Keratinocyte (primary cell): ENCODE measurements around the gene RBFOX2. TPM values are rescaled to one million over a fixed set of nuclear protein-coding genes. Genes with fewer than 3 reads are reported as not detected.

ENCODE experiments used
- DNase-seq: peaks from one replicate; pipeline ENCODE4 v3.0.0-alpha.2; 2011; ENCODE audit warnings: low read depth, missing footprints, low spot score
- FAIRE-seq: peaks from 2 replicates; lab custom pipeline; 2011; peaks lifted over from hg19 to GRCh38; lab: Jason Lieb, UNC
- H2AFZ ChIP-seq: 2 replicates; pipeline ENCODE4 v1.6.0; 2012; ENCODE audit warnings: low read length, control low read depth, inconsistent platforms; ENCODE audit not compliant: control insufficient read depth
- H3K27ac ChIP-seq: 2 replicates; pipeline ENCODE4 v1.5.1; 2011; ENCODE audit warnings: low read length; ENCODE audit not compliant: control insufficient read depth, insufficient read depth
- H3K27me3 ChIP-seq: 3 replicates; pipeline ENCODE4 v1.6.0; 2011; ENCODE audit warnings: low read length; ENCODE audit not compliant: control insufficient read depth, insufficient read depth; ENCODE audit errors: extremely low read depth
- H3K36me3 ChIP-seq, 2 experiments: 2 replicates in 1 of 2; 3 replicates in 1 of 2; pipeline ENCODE4 v1.5.1; 2011; ENCODE audit warnings: low read length in 2 of 2, mild to moderate bottlenecking in 1 of 2; ENCODE audit not compliant: control insufficient read depth in 2 of 2, insufficient read depth in 2 of 2; ENCODE audit errors: extremely low read depth in 1 of 2
- H3K4me1 ChIP-seq: 3 replicates; pipeline ENCODE4 v1.5.1; 2011; ENCODE audit warnings: low read length; ENCODE audit not compliant: control insufficient read depth, insufficient read depth; ENCODE audit errors: extremely low read depth
- H3K4me2 ChIP-seq: 3 replicates; pipeline ENCODE4 v1.6.0; 2011; ENCODE audit warnings: low read depth, low read length; ENCODE audit not compliant: control insufficient read depth, insufficient read depth; ENCODE audit errors: extremely low read depth
- H3K4me3 ChIP-seq, 3 experiments: fragments of 200-600 bp in 1 of 3; sonication (generic) in 1 of 3; 2 replicates in 2 of 3; 3 replicates in 1 of 3; pipeline ENCODE4 v1.5.1; 2011 to 2016; ENCODE audit warnings: low read length in 3 of 3, mild to moderate bottlenecking in 3 of 3, control low read depth in 2 of 3, inconsistent platforms in 1 of 3, low read depth in 1 of 3, mixed read lengths in 1 of 3, mixed run types in 1 of 3, moderate library complexity in 1 of 3; ENCODE audit not compliant: control insufficient read depth in 2 of 3, insufficient read depth in 2 of 3; ENCODE audit errors: extremely low read depth in 1 of 3
- H3K79me2 ChIP-seq: 2 replicates; pipeline ENCODE4 v1.6.0; 2012; ENCODE audit warnings: low read length; ENCODE audit not compliant: control insufficient read depth, insufficient read depth
- H3K9ac ChIP-seq: 3 replicates; pipeline ENCODE4 v1.6.0; 2011; ENCODE audit warnings: low read length; ENCODE audit not compliant: control insufficient read depth, insufficient read depth; ENCODE audit errors: extremely low read depth
- H3K9me1 ChIP-seq: 3 replicates; pipeline ENCODE4 v1.6.0; 2011; ENCODE audit warnings: low read length; ENCODE audit not compliant: control insufficient read depth, insufficient read depth; ENCODE audit errors: extremely low read depth
- H3K9me3 ChIP-seq: 2 replicates; pipeline ENCODE4 v1.5.1; 2012; ENCODE audit warnings: low read depth, low read length; ENCODE audit not compliant: control insufficient read depth
- H4K20me1 ChIP-seq: 3 replicates; pipeline ENCODE4 v1.6.0; 2011; ENCODE audit warnings: low read length; ENCODE audit not compliant: control insufficient read depth, insufficient read depth; ENCODE audit errors: extremely low read depth
- EZH2 ChIP-seq: IDR thresholded peaks from one replicate; pipeline ENCODE4 v1.6.1; 2012; ENCODE audit warnings: inconsistent platforms, mild to moderate bottlenecking, low read length, moderate library complexity
- dilution Hi-C: fragments of 300-500 bp; cut with MboI; formaldehyde crosslinking; loops from one replicate; pipeline ENCODE4 v1.7.0; 2020; ENCODE audit warnings: low sequenced_read_pairs; ENCODE audit not compliant: extremely low pct_ligation_motif_present
- polyA plus RNA-seq, 5 experiments: library from polyadenylated mRNA; depleted of rRNA in 3 of 5; stranded (reverse) in 3 of 5; stranded (forward) in 1 of 5; unstranded in 1 of 5; fragments of >200 nt; gene quantifications; 1 replicate in 1 of 5; 2 replicates in 3 of 5; 3 replicates in 1 of 5; pipeline versions ENCODE4 v1.2.1 to v1.2.3, GENCODE V29; 2011 to 2012; ENCODE audit warnings: missing spikeins in 2 of 5, low read depth in 1 of 5, low replicate concordance in 1 of 5
- TF ChIP-seq, protein P1 (sequence below), 3 experiments: IDR thresholded peaks in 1 of 3; conservative IDR thresholded peaks in 1 of 3; optimal IDR thresholded peaks in 1 of 3; 2 replicates in 2 of 3; 3 replicates in 1 of 3; pipeline versions ENCODE3 to v1.5.1; 2011; ENCODE audit warnings: low read length in 3 of 3, mild to moderate bottlenecking in 3 of 3, moderate library complexity in 2 of 3, control low read depth in 1 of 3, inconsistent platforms in 1 of 3; ENCODE audit not compliant: insufficient read depth in 2 of 3; ENCODE audit errors: extremely low read depth in 1 of 3

The RBFOX2 gene
- polyA plus RNA-seq, 1 donor (not counting 4 experiments of a cell fraction or from before 2014, with no cell fraction given): 118 TPM

DNA sequence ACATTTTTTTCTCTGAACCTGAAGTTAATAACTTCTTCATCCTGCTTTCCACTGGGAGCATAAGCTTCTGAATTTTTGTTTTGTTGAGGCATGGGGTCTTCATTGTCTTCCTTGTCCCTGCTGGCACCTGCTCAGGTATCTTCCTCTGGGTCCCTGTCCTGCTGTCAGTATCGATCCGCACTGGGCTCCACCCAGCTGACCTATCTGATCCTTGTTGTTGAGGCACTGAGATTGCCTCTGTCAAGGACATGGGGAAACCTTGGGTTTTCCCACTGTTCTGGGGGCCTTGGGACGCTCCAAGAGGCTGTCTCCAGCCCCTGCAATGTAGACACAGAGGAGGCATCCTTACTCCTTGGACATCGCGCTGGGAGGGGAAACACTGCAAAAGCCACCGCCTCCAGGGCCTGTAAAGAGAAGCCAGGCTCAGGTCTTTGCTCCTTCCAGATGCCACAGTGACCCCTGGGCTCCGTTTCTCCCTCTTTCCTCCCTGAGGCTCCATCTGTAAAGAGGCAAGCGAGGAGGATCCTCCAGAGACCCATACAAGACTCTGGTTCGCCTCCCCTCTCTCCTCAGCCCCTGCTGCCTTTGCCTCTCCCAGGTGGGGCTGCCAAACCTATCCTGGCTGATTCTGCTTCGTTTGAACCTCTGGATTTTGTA is 8.6 kb upstream of the RBFOX2 start:
- dilution Hi-C loops: no loop called here
- no peak for DNase-seq
- Histone ChIP-seq H3K9me1 (no peaks in the 10 kb centered on the region), H3K27ac (no peak overlapping the region), H2AFZ (no peak overlapping the region), H3K4me2 (no peak overlapping the region), H3K9ac (no peak overlapping the region), H3K4me1 (no peaks in the 10 kb centered on the region), H3K36me3 (no peaks in the 10 kb centered on the region), H3K9me3 (no peaks in the 10 kb centered on the region), H3K27me3 (no peaks in the 10 kb centered on the region), H4K20me1 (no peaks in the 10 kb centered on the region), H3K4me3 (no peak overlapping the region), H3K79me2 (no peaks in the 10 kb centered on the region)
- TF ChIP-seq, protein P1, sequence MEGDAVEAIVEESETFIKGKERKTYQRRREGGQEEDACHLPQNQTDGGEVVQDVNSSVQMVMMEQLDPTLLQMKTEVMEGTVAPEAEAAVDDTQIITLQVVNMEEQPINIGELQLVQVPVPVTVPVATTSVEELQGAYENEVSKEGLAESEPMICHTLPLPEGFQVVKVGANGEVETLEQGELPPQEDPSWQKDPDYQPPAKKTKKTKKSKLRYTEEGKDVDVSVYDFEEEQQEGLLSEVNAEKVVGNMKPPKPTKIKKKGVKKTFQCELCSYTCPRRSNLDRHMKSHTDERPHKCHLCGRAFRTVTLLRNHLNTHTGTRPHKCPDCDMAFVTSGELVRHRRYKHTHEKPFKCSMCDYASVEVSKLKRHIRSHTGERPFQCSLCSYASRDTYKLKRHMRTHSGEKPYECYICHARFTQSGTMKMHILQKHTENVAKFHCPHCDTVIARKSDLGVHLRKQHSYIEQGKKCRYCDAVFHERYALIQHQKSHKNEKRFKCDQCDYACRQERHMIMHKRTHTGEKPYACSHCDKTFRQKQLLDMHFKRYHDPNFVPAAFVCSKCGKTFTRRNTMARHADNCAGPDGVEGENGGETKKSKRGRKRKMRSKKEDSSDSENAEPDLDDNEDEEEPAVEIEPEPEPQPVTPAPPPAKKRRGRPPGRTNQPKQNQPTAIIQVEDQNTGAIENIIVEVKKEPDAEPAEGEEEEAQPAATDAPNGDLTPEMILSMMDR (optimal IDR thresholded peaks at IDR 0.05 in 1 of 3, IDR thresholded peaks at IDR 0.05 in 1 of 3, conservative IDR thresholded peaks at IDR 0.05 in 1 of 3; ENCODE audit: extremely low read depth in 1 of 3, insufficient read depth in 2 of 3, low read length in 3 of 3): no peak
- no peak for TF ChIP-seq EZH2
- FAIRE-seq: no peak

DNA sequence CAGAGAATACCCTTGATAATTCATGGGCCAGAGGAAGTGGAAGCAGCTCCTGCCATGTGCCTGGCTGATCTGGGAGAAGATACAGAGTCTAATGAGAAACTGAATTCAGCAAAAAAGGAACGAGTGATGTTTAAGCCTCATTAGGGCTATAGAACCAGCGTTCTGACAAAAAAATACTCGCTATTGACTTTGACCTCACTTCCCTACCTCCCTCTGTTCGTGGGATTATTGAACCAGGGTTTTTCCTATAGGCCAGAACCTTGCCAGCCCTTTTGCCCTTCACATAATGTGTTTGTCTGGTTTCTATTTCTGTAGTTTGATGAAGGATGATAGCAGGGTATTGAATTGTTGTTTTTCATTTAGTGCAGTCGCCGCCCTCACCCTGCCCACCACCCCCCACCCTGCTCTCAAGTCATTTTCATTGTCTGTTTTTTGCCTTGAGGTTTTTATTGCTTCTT is 7.6 kb upstream of the RBFOX2 start:
- Histone ChIP-seq H3K36me3 (no peaks in the 10 kb centered on the region), H3K4me2 (no peak overlapping the region), H3K79me2 (no peaks in the 10 kb centered on the region), H4K20me1 (no peaks in the 10 kb centered on the region), H3K27me3 (no peaks in the 10 kb centered on the region), H3K4me1 (no peaks in the 10 kb centered on the region), H3K9ac (no peak overlapping the region), H3K9me1 (no peaks in the 10 kb centered on the region), H2AFZ (no peak overlapping the region), H3K9me3 (no peaks in the 10 kb centered on the region), H3K27ac (no peak overlapping the region), H3K4me3 (no peak overlapping the region)
- TF ChIP-seq, protein P1 (optimal IDR thresholded peaks at IDR 0.05 in 1 of 3, IDR thresholded peaks at IDR 0.05 in 1 of 3, conservative IDR thresholded peaks at IDR 0.05 in 1 of 3; ENCODE audit: extremely low read depth in 1 of 3, insufficient read depth in 2 of 3, low read length in 3 of 3): no peak
- no peak for TF ChIP-seq EZH2
- dilution Hi-C loops: no loop called here
- FAIRE-seq: no peak
- no peak for DNase-seq
